ENCODE results near the gene CEBPZ.

Gene CEBPZ

DNA sequence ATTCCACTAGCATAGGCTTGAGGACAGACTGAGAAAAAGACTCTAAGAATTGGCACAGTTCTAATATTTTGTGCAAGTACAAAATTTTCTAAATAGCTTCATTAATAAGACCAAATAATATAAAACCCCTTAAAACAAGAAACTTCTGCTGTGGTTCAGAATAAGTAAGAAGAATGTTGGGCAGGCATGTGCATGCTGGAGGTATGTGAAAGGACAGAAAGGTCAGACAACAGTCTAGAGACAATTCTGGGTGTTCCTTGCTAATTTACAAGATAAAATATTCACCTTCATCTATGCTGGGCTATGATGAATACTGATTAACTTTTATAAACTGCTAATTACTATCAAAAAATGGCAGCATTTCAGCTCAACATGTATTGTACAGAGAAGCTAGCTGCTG, 20.2 kb downstream of the CEBPZ start:
- TF ChIP-seq, protein P1, sequence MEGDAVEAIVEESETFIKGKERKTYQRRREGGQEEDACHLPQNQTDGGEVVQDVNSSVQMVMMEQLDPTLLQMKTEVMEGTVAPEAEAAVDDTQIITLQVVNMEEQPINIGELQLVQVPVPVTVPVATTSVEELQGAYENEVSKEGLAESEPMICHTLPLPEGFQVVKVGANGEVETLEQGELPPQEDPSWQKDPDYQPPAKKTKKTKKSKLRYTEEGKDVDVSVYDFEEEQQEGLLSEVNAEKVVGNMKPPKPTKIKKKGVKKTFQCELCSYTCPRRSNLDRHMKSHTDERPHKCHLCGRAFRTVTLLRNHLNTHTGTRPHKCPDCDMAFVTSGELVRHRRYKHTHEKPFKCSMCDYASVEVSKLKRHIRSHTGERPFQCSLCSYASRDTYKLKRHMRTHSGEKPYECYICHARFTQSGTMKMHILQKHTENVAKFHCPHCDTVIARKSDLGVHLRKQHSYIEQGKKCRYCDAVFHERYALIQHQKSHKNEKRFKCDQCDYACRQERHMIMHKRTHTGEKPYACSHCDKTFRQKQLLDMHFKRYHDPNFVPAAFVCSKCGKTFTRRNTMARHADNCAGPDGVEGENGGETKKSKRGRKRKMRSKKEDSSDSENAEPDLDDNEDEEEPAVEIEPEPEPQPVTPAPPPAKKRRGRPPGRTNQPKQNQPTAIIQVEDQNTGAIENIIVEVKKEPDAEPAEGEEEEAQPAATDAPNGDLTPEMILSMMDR (IDR thresholded peaks at IDR 0.05) = no peak

DNA sequence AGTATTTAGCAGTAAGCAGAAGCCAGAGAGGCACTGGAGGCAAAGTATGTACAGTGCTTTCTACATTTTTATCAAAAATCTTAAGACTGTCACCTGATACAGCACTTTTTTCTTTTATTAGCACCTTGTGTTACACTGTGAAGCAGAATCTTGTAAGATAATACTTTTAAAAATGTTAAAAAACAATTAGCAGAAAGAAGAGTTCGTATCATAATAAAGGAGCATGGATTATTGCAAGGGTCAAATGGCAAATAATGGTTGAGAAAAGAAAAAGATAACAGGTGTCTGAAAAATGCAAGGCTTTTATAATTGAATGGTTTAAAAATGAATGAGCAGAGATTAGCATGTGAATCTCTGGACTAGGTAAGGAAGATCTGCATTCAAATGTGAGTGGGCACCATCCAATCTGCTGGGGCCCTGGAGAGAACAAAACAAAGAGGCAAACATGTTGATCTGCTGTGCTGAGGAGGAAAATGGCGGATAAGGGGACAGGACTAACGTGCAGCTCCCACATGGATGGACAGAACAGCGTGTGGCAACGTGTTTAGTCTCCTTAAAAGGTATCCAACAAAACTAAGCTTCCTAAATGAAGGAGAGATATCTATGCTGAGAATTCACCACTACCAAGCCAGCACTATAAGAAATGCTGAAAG, 25.6 kb downstream of the CEBPZ start:
- TF ChIP-seq, protein P1 (IDR thresholded peaks at IDR 0.05) = no peak

DNA sequence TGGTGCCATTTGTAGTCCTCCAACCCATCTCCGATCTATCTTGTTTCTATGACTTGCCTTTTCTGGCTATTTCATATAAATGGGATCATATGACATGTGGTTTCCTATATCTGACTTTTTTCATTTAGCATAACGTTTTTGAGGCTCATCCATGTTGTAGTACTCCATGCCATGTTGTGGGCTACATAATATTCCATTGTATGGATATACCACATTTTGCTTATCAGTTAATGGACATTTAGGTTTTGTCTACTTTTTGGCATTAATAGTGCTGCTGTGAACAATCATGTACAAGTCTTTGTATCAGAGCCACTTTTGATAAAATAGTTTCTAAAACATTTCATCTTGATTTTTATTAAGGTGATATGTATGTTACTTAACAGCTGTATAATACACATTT, 27.7 kb downstream of the CEBPZ start:
- TF ChIP-seq, protein P1 (IDR thresholded peaks at IDR 0.05) = no peak

DNA sequence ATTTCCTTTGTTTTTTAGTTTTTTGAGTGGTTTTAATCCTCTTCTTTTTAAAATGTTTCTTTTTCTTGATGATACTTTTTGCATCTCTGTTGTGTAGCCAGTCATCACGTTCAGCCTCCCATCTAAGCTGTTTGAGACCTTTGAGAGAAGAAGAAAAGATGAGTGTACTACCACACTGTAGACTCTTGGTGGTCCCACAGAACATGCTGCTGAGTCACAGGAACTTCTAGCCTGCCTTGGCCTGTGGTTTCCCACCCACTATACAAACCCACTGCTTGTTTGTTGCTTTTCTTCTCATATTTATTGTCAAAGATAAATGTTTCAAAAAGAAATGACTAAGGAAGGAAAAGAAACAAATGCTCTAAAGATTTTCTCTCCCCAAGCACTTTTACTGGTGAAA, 29.6 kb downstream of the CEBPZ start:
- TF ChIP-seq, protein P1 (IDR thresholded peaks at IDR 0.05) = no peak

DNA sequence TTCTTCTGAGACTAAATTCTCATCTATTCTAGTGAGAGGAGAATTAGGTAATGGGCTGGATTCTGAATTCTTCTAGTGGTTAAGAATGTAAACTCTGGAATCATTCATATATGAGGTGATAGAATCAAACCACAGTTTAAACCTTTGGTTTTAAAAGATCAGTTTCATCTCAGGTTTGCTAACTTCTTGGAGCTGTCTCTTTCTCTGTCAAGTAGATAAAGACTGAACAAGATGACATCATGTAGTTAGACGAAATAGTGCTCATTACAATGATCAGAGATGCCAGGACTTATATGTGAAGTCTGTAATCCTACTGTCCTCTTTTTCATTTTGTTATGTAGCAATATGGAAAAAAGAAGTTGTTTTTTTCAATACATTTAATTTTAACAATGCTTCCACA, 30.2 kb downstream of the CEBPZ start:
- TF ChIP-seq, protein P1 (IDR thresholded peaks at IDR 0.05) = no peak

DNA sequence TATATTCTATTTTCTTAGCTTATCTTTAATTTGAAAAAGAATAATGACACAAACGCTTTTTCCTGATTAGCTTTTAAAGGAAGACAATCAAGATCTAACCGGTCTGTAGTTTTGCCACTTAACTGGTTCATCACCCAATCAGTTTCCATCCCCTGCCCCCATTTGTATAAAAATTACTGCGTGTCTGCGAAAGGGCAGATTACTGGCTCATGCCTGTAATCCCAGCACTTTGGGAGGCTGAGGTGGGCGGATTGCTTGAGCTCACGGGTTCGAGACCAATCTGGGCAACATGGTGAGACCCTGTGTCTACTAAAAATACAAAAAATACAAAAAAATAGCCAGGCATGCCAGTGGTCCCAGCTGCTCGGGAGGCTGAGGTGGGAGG, 32.7 kb downstream of the CEBPZ start:
- TF ChIP-seq, protein P1 (IDR thresholded peaks at IDR 0.05) = no peak

DNA sequence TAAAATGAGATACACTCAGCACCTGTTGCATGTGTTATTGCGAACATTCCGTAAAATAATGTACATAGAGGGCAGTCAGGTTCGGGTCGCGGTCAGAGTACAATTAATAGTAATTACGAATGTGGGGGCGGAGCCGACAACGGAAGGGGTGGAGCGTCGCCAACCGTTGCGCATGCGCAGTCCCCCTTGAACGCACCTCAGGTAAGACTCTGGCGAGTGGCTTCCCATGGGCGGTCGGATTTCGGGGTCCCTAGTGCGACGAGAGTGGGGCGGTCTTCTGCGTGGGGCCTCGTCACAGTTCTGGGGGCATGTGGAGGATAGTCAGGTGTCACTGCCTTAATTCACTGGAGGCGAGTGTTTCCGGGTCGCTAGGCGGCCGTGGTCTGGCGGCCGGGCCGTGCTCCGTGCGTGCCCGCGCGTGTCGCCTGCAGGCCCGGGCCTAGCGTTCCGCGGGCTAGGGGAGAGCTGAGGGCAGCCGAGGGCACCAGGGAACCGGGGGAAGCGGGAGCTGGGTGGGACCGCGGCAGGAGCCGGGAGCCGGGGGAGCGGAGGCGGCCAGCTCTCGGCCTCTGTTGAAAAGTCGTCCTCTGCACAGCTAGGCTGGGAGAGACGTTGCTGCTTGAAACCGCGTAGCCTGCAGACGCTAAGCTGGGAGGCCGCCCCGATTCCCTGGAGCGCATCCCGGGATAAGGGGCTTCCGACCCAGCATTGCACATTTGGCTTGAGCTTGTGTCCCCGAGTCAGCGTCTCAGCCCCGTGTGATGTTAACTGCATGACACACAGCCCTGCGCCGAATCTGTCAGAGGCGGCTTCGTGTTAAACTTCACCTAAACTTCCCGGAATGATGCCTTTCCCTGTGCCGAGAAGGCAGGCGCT, 34.8 kb downstream of the CEBPZ start, which contains the start of gene CEBPZOS:
CEBPZOS (plus strand) TSS at position 177 of the 876 bp plus-strand sequence. CDS start 3,209 bp downstream, outside the sequence.
- TF ChIP-seq, protein P1 (IDR thresholded peaks at IDR 0.05) = no peak

Data from LNCAP (cell line).